ENCODE measurements around the gene DUS1L.

The DUS1L gene

DNA sequence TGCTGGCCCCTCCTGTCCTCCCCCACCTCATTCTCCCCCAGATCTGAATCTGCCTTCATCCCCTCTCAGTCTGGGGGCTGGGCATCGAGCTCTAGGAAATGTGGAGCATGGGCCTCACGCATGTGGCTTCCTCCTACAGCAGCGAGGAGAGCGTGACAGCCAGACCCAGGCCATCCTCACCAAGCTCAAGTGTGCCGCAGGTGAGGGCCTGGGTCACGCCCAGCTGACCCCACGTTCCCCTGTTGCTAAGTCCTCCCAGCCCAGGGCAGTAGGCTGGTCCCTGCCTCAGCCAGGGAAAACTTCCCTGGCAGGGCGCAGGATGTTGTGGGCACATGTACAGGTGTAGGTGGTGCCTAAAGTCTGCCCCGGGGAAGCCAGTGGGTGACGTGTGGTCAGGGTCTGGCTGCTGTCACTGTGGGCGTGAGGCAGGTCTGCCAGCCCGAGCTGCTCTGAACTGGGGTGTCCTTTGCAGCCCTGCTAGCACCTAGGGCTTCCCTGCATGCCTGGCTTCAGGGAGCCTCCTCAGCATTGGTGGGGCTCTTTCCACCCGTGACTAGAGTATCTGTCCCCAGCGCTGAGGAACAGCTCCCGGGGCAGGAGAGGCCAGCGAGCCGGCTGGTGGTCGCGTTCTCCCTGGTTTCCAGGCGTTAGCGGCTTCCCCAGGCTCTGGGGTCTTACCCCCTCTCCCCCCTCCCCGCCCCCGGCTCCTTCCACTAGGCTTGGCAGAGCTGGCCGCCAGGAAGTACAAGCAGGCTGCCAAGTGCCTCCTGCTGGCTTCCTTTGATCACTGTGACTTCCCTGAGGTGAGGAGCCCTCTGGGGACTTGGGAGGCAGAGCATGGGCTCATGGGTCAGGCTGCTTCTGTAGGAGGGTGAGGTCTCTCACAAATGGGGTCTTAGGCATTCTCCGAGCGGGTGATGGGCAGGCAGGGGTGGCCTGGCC lies 10.3 kb downstream of the DUS1L start:
- DNase-seq = no peak

GRCh38 chr17:82054351-82055022 lies 11.1 kb downstream of the DUS1L start:
- no peak for DNase-seq

DNA sequence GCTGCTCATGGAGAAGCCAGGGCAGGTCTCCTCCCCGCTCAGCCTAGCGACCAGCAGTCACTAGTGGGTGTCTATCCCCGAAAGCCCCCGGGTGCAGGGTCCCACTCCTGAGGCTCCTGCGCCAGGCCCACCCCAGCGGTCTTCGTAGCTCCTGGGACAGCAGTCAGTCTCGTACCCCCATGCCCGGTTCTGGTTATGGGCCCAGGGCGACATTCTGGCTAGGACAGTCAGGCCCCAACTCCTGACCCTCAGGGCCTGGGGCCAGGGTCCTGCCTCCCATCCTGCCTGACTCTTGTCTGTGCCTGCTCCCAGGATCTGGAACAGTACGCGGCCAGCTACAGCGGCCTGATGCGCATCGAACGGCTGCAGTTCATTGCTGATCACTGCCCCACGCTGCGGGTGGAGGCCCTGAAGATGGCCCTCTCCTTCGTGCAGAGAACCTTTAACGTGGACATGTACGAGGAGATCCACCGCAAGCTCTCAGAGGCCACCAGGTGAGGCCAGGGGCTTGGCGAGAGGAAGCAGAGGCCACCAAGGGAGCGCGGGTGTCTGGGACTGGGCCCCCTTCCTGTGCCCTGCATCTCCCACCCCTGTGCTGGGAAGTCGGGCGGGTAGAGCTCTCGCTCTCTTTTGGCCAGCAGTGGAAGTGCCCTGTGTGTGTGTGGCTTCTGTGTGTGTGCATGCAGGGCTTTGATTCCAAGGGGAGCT lies 11.9 kb downstream of the DUS1L start:
- no peak for DNase-seq

DNA sequence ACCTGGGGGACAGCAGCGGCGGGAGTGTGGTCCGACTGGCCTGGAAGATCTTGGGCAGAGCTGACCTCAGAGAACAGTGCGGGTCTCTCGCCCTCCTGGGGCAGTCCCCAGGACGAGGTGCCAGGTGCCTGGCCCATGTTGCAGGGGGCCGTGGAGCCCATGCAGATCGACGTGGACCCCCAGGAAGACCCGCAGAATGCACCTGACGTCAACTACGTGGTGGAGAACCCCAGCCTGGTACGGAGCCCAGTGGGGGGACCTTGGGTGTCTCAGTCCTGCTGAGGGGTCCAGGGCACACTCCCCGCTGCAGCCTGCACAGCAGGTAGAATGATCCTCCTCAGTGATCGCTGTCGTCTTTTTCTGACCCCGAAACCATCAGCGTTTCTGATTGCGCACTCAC lies 12.5 kb downstream of the DUS1L start:
- DNase-seq = no peak

DNA sequence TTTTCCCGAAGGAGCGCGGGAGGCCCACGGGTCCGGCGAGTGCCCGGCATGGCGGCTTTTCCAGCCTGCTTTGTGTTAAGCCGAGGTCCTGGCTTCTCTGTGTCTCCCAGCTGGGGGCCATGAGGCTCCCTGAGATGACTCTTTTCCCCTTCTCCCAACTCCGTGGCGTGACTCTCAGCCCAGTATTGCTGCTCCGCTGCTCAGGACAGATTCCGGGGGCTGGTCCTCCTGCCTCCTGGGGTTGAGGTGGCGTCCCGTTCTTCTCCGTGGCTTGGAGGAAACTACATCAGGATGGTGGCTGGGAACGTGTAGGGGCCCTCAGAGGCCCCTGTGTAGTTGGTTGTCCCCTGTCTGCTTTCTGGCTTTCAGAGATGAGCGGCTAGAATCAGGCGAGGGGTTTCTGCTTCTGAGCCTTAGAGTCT lies 13.0 kb downstream of the DUS1L start:
- no peak for DNase-seq

- peak; percentile 31 for DNase-seq
These were observed 13.6 kb downstream of the DUS1L start, which contains the start of the genes GPS1 and RFNG for GRCh38 chr17:82051776-82052637. TSS of gene GPS1 (plus strand) at chr17:82051898. CDS start at chr17:82051932, 34 bp downstream. TSS of gene RFNG (minus strand) at chr17:82051811. CDS start at chr17:82051766, 45 bp downstream.

- no peak for DNase-seq
These were observed 14.6 kb downstream of the DUS1L start for GRCh38 chr17:82050761-82051641.

DNA sequence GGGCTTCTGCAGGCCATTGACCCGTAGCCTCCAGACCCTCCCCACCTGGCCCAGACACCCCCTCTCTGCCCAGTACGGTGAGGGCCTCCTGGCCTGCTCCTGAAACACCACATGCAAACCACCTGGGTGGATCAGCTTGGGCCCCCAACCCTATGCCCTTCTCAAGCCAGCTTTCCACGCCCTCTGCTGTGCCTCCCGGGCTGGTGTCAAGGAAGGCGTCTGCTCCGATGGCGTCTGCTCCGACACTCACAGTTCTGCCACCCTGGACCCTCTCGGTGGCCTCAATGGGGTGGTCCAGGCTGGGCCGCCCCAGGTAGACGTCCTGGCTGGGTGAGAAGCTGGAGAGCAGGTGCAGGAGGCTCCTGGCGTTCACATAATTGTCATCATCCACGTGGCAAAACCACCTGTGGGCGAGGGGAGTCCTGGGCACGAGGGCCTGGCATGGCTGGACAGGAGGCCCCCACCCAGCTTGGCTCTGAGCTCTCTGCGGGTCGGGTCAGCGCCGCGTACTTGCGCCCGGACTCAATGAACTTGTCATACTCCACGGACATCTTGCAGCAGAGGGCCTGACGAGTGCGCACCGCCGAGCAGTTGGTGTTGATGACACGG lies 15.3 kb downstream of the DUS1L start:
- DNase-seq = no peak

- no peak for DNase-seq
These were observed 16.1 kb downstream of the DUS1L start for GRCh38 chr17:82049521-82049971.

DNA sequence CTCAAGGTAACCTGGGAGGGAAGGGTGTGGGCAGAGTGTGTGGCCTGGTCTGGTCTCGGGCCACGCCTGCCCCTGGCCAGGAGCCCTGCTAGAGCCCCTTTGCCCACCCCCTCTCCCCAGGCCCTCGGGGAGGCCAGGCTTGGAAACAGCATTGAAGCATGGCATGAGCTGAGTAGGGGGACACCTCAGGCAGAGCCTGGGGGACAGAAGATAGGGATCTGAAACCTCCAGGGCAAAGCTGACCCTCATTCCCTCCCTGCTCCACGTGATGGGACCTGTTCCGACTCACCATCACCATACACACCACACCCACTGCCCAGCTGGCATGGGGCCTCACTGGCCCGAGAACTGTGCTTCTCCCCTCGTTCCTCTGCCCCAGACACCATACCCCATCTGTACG lies 16.5 kb downstream of the DUS1L start:
- no peak for DNase-seq

DNA sequence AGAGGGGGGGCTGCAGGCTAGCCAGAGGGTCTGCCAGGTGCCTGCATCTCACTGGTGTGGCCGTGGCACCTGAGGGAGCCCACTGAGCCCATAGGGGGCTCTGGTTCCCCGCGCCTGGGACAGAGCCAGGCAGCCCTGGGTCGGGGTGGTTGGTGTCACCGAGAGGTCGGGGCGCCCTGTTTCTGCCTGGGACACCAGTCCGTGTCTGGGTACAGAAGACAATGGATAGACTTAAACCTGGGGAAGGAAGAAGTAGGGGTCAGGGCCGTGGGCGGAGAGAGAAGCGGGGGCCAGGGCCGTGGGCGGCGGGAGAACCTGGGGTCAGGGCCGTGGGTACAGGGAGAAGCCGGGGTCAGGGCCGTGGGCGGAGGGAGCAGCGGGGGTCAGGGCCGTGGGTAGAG lies 17.0 kb downstream of the DUS1L start:
- no peak for DNase-seq

- DNase-seq = no peak
These were observed 17.6 kb downstream of the DUS1L start for GRCh38 chr17:82047914-82048570.

- no peak for DNase-seq
These were observed 18.2 kb downstream of the DUS1L start for GRCh38 chr17:82047379-82047778.

DNA sequence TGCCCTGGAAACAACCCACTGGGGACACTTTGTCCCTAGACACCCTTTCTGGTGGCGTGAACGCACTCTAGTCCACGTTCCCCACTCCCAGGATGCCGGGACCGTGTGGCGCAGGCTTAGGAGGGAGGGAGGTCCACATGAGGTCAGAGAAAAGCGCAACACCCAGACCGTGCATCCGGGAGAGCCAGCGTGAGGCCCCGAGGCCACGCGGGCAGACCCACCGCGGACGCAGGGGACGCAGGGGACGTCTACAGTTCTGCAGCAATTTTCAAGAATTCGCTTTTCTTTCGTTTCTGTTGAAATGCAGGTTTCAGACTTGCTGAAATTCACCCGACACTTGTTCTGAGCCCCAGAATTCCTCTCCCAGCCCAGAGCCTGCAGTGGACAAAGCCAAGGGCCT lies 18.7 kb downstream of the DUS1L start:
- no peak for DNase-seq

- DNase-seq = no peak
These were observed 19.6 kb downstream of the DUS1L start for GRCh38 chr17:82045936-82046484.

DNA sequence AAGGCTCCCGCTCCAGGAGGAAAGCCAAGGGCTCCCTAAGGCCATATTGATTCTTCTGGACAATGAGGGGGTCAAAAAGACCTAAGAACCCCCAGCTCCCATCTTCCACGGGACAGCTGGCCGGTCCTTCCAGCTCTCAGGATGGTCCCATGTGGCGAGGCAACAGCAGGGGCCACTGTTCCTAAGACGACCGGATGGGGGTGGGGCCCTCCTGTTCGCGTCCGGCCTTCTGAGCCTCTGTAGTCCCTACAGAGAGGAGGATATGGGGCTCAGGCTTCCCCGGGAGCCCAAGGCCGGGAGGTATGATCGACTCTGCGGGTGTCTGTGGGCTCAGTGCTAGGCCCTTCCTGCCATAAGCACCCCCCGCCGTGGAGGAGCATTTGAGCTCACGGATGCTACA lies 22.1 kb downstream of the DUS1L start:
- DNase-seq = no peak

- no peak for DNase-seq
These were observed 23.0 kb downstream of the DUS1L start for GRCh38 chr17:82042649-82043048.

- DNase-seq = no peak
These were observed 24.3 kb downstream of the DUS1L start for GRCh38 chr17:82041144-82041814.

- DNase-seq = no peak
These were observed 25.8 kb downstream of the DUS1L start for GRCh38 chr17:82039695-82040299.
